GM13977 (cell line): ENCODE data around the gene ISLR2.

Experiments
- DNase-seq: peaks from one replicate; pipeline ENCODE4 v3.0.0; 2012; ENCODE audit warnings: low spot score
- CTCF ChIP-seq: IDR thresholded peaks from 2 replicates; pipeline ENCODE4 v1.5.1; 2012; ENCODE audit warnings: mild to moderate bottlenecking, control low read depth; ENCODE audit not compliant: insufficient read depth; ENCODE audit errors: extremely low read depth, missing control alignments
- in situ Hi-C: fragments of 300-500 bp; cut with MboI; formaldehyde crosslinking; loops from one replicate; pipeline ENCODE4 v1.12.0; 2022; ENCODE audit warnings: low sequenced_read_pairs, low pct_unique_long_range_greater_than_20kb, mixed read lengths, inconsistent platforms; ENCODE audit not compliant: unreplicated experiment

ISLR2 gene

DNA sequence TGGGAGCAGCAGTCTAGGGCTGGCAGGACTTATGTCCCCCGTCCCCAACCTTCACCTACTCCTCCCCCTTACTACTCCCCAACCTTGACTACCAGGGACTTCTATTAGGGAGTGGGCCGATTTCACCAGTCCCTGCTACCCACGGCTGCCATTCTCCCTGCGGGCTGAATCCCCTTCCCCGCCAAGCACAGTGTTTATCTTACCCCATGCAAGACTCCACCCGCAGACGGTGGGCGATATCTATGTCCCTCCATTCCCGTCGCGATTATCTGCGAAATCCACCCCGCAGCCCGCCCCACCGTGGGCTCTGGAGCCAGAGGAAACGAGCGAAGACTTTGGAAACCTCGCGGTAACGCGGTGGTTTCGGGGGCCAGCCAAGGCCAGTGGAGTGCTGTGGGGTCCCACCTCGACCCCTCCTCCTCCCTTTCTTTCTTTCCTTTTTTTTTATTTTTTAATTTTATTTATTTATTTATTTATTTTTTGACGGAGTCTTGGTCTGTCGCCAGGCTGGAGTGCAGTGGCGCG is 4.7 kb downstream of the ISLR2 start:
- DNase-seq = no peak
- no peak for TF ChIP-seq CTCF
- in situ Hi-C loops = no loop called here

GRCh38 chr15:74136540-74136813 is 6.1 kb downstream of the ISLR2 start:
- no peak for DNase-seq
- in situ Hi-C loops = no loop called here
- no peak for TF ChIP-seq CTCF

DNA sequence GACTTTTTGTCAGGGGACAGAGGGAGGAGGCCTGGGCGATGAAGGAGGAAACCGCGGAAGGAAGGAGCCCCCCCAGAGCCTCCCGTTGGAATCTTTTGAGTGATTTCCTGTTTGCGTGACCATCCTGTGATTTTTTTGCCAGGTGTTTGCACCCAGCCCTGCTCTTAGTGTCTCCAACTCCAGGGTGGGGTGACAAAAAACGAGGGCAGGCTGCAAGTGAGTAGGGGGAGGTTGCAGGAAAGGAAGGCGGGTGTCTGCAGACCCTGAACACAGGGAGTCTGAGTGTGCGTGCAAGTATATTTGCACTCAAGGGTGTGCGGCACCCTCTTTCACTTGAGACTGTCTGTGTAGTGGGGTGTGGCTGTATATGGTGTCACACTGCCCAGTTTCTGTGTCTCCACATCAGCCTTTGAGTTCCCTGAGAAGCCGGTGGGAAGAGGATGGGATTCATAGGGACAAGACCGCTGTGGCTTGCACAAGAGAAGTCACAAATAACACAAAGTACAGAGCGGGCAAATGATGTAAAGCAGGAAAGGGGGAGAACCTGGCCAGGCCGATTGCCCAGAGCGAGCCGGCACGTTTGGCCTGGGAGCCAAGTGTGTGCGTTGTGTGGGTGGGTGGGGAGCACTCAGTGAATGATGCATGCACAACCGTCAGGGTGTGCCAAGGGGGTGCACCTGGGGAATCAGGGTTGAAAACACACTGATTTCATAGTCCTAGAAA is 6.6 kb downstream of the ISLR2 start:
- peak; percentile 45 for DNase-seq
- TF ChIP-seq CTCF = no peak
- in situ Hi-C loops = no loop called here

DNA sequence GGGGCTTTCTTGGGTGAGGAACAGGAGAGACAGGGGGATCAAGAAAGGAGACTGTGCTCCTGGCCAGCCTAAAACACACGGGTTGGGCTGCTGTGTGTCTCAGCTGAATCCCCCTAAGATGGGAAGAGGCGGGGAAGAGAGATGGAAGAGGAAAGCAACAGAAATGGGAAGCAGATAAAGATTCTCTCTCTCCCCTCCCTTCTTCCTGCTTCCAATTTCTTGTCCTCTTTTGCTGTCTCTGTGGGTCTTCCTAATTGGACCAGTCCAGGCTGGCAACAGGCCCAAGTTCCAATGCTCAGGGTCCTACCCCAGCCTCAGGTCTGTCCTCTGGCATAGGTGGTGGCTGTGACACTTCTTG is 7.1 kb downstream of the ISLR2 start:
- in situ Hi-C loops = no loop called here
- no peak for DNase-seq
- no peak for TF ChIP-seq CTCF

DNA sequence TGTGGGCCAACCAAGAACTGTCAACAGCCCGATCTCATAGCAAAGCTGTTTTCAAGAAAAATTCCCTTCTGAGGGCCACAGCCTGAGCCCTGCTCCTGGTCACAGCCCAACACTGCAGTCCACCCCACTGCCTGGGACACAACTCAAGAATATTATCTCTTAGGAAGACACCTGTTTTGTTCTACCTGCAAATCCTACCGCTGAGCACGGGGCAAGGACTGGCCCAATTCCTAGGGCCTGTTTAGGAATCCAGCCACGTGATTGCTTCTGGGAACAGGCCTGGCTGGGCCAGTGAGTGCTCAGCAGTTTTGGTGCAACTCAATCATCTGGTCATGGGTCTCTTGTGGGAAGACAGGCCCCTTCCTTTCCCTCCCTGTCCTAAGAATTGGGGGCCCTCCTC is 8.3 kb downstream of the ISLR2 start:
- in situ Hi-C loops = no loop called here
- DNase-seq = no peak
- no peak for TF ChIP-seq CTCF

DNA sequence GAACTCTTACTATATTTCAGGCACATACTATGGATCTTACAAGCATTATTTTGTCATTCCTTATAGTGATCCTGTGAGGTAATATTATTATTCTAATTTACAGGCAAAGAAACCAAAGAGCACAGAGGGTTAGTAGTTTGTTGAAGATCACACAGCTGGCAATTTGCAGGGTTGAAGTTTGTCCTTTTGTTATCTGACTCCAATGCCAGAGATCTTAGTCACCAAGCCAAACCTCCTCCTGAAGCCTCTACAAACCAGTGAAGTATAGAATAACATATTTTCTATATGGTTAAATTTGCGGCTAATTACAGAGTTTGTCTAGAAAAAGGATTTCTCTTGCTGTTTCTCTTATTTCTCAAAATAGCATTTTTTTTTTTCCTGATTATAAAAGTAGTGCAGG is 11.2 kb downstream of the ISLR2 start:
- TF ChIP-seq CTCF = no peak
- no peak for DNase-seq
- in situ Hi-C loops = no loop called here
